Activated T-helper 17 cell treated with anti-CD3 and anti-CD28 coated beads, Interleukin-2, amount 50 U/mL, for 72 hours (primary cell): Measurements from ENCODE around the gene ACOX2. TPM values are rescaled to one million over a fixed set of nuclear protein-coding genes. Genes with fewer than 3 reads are reported as not detected.

Experiments used
- ATAC-seq: fragments of 150-1000 bp; cut with Tn5 transposase; replicated peaks from 2 replicates; pipeline ENCODE4 v1.10.0; 2021; ENCODE audit warnings: mild to moderate bottlenecking, moderate library complexity
- H3K27ac Mint-ChIP-seq: one replicate; pipeline ENCODE4 v1.8.0; 2022; ENCODE audit warnings: mixed read lengths
- H3K27me3 Mint-ChIP-seq: one replicate; pipeline ENCODE4 v1.8.0; 2022; ENCODE audit warnings: mixed read lengths
- H3K36me3 Mint-ChIP-seq: one replicate; pipeline ENCODE4 v1.8.0; 2022; ENCODE audit warnings: low read depth, mild to moderate bottlenecking, mixed read lengths
- H3K4me1 Mint-ChIP-seq: one replicate; pipeline ENCODE4 v1.8.0; 2022; ENCODE audit warnings: mixed read lengths
- H3K4me3 Mint-ChIP-seq: one replicate; pipeline ENCODE4 v1.8.0; 2022; ENCODE audit warnings: mild to moderate bottlenecking, mixed read lengths
- H3K9me3 Mint-ChIP-seq: one replicate; pipeline ENCODE4 v1.8.0; 2022; ENCODE audit warnings: mixed read lengths
- total RNA-seq, 2 donors: library from RNA; stranded (reverse); gene quantifications; one replicate each; pipeline ENCODE4 v1.2.3, GENCODE V29; 2022

ACOX2 gene
- total RNA-seq, 2 donors from 2014 or later = not detected

DNA sequence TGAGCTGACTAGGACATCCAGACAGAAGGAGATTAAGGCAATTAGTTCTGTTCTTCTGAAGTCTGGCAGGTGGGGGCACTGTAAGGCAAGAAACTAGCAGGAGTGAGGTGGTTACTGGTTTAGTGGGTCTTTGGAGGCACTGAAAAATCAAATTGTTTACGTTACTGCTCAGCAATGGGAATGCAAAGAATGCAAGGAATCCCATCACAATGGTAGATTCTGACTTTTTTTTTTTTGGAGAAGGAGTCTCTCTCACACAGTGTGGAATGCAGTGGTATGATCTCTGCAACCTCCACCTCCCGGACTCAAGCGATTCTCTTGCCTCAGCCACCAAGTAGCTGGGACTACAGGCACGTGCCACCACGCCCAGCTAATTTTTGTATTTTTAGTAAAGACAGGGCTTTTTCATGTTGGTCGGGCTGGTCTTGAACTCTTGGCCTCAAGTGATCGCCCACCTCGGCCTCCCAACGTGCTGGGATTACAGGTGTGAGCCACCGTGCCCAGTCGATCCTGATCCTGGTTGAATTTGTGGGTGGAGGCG, 23.9 kb upstream of the ACOX2 start:
- Mint-ChIP-seq H3K9me3 (no peaks in the 10 kb centered on the region), H3K4me1 (no peaks in the 10 kb centered on the region), H3K36me3 (no peaks in the 10 kb centered on the region), H3K27me3 (peaks cover 4% of the 10 kb centered on the region), H3K27ac (no peak overlapping the region), H3K4me3 (no peak overlapping the region)
- ATAC-seq = no peak

DNA sequence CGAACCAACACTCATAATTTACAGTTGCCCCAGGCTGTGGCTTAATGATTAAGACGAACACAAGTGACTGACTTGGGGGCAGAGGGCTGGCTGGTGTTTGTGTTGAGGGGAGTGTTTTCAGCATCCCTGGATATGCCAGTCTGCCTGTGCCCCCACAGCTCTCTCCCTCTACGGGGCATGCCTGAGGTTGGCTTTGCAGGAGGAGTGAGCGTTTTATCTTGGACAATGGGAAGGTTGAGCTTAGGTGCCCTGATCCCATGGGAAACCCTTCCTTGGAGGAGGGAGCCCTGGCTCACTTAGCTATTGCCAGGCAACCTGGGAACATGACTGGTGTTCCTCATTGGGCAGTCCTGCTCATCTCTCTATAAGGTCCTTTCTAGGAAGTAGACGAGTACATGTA, 22.6 kb upstream of the ACOX2 start:
- Mint-ChIP-seq H3K36me3 (no peaks in the 10 kb centered on the region), H3K9me3 (no peaks in the 10 kb centered on the region), H3K27ac (no peak overlapping the region), H3K27me3 (peaks cover 10% of the 10 kb centered on the region), H3K4me3 (no peak overlapping the region), H3K4me1 (no peaks in the 10 kb centered on the region)
- no peak for ATAC-seq

- Mint-ChIP-seq H3K9me3 (no peaks in the 10 kb centered on the region), H3K4me1 (no peaks in the 10 kb centered on the region), H3K27ac (no peak overlapping the region), H3K27me3 (peaks cover 12% of the 10 kb centered on the region), H3K4me3 (no peak overlapping the region), H3K36me3 (no peaks in the 10 kb centered on the region)
- no peak for ATAC-seq
Measured at GRCh38 chr3:58557491-58557890, 20.5 kb upstream of the ACOX2 start.

DNA sequence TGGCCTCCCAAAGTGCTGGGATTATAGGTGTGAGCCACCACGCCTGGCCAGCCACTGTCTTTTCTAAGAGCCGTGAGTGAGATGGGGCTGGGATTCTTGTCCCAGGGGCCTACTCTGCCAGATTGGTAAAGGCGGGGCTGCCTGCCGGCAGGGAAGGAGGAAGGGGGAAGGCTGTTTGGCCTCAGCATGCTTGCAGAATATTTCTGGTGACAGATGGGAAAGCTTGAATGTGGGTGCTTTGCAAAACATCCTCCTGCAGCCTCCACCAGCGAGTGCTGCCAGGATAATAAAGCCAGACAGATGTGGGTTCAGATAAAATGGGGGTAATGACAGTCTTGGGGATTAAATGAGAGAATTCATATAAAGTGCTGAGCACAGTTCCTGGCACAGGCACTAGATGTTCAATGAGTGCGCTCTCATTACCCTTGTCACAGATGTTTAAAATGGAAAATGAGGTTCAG, 19.8 kb upstream of the ACOX2 start:
- H3K9me3 Mint-ChIP-seq = no peaks in the 10 kb centered on the region
- H3K4me1 Mint-ChIP-seq = no peaks in the 10 kb centered on the region
- ATAC-seq = no peak
- no peaks in the 10 kb centered on the region for H3K36me3 Mint-ChIP-seq
- H3K4me3 Mint-ChIP-seq = no peak overlapping the region
- H3K27me3 Mint-ChIP-seq = peaks cover 12% of the 10 kb centered on the region
- H3K27ac Mint-ChIP-seq = no peak overlapping the region

DNA sequence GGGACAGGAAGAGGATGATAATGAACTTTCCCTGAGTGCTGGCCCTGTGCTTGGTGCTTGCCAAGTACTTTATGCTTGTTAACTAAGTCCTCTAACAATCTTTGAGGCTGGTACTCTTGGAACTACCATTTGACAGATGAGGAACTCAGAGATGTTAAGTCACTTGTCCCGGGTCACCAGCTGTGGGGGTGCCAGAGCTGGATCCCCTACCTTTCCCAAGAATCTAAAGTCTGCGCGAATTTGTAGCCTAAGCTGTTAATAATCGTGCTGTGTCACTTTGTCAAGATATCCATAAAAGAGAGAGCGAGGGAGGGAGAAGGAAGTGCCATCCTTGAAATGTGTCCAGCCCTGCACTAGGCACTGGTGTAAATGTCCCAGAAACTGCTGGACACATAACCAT, 19.0 kb upstream of the ACOX2 start:
- H3K36me3 Mint-ChIP-seq = no peaks in the 10 kb centered on the region
- no peak overlapping the region for H3K4me3 Mint-ChIP-seq
- H3K27me3 Mint-ChIP-seq = peaks cover 12% of the 10 kb centered on the region
- H3K9me3 Mint-ChIP-seq = no peaks in the 10 kb centered on the region
- H3K4me1 Mint-ChIP-seq = no peaks in the 10 kb centered on the region
- H3K27ac Mint-ChIP-seq = no peak overlapping the region
- ATAC-seq = no peak

GRCh38 chr3:58555203-58555602, 18.2 kb upstream of the ACOX2 start:
- no peaks in the 10 kb centered on the region for H3K4me1 Mint-ChIP-seq
- no peak overlapping the region for H3K4me3 Mint-ChIP-seq
- no peaks in the 10 kb centered on the region for H3K9me3 Mint-ChIP-seq
- no peak for ATAC-seq
- H3K27me3 Mint-ChIP-seq = peaks cover 12% of the 10 kb centered on the region
- H3K27ac Mint-ChIP-seq = no peak overlapping the region
- no peaks in the 10 kb centered on the region for H3K36me3 Mint-ChIP-seq

DNA sequence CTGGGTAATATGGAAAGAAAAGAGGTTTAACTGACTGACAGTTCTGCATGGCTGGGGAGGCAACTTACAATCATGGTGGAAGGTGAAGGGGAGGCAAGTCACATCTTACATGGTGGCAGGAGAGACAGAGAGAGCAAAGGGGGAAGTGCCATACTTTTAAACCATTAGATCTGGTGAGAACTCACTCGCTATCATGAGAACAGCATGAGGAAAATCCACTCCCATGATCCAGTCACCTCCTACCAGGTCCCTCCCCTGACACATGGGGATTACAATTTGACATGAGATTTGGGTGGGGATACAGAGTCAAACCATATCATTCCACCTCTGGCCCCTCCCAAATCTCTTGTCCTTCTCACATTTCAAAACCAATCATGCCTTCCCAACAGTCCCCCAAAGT, 16.0 kb upstream of the ACOX2 start:
- Mint-ChIP-seq H3K27ac (no peak overlapping the region), H3K36me3 (no peaks in the 10 kb centered on the region), H3K4me3 (no peak overlapping the region), H3K9me3 (no peaks in the 10 kb centered on the region), H3K27me3 (peaks cover 12% of the 10 kb centered on the region), H3K4me1 (no peaks in the 10 kb centered on the region)
- ATAC-seq = no peak

DNA sequence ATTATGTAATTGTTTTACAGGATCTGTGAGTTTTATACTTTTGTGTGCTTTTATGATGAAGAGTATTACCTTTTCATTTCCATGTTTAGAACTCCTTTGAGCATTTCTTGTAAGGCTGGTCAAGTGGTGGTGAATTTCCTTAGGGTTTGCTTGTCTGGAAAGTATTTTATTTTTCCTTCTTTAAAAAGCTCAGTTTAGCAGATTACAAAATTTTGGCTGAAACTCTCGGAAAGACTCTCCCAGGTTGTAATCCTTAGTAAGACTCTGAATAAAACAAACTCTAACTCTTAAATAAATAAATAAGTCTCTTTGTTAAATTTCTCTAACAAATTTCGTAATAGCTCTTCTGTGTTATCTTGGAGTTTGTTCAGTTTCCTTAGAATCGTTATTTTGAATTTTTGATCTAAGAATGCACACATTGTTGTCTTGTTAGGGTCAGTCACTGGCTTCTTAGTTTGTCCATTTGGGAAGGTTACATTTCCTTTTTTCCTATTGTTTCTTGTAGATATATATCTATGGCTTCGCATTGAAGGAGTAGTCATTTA, 14.7 kb upstream of the ACOX2 start:
- Mint-ChIP-seq H3K27ac (no peak overlapping the region), H3K27me3 (peaks cover 15% of the 10 kb centered on the region), H3K9me3 (no peaks in the 10 kb centered on the region)

DNA sequence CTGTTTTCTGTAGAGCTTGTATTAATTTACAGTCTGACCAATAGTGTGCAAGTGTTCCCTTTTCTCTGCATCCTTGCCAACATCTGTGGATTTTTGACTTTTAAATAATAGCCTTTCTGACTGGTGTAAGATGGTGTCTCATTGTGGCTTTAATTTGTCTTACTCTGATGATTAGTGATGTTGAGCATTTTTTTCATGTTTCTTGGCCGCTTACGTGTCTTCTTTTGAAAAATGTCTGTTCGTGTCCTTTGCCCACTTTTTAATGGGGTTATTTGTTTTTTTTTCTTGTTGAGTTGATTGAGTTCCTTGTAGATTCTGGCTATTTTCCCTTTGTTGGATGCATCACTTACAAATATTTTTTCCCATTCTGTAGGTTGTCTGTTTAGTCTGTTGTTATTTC, 7.6 kb upstream of the ACOX2 start:
- Mint-ChIP-seq H3K4me3 (no peak overlapping the region), H3K9me3 (no peaks in the 10 kb centered on the region), H3K36me3 (no peaks in the 10 kb centered on the region), H3K27me3 (peaks cover 3% of the 10 kb centered on the region), H3K27ac (no peak overlapping the region), H3K4me1 (no peaks in the 10 kb centered on the region)
- ATAC-seq = no peak

More for the DNA sequence above, 14.7 kb upstream of the ACOX2 start:
- ATAC-seq = no peak
- no peaks in the 10 kb centered on the region for H3K36me3 Mint-ChIP-seq
- no peak overlapping the region for H3K4me3 Mint-ChIP-seq
- no peaks in the 10 kb centered on the region for H3K4me1 Mint-ChIP-seq

- Mint-ChIP-seq H3K27ac (no peak overlapping the region), H3K27me3 (no peaks in the 10 kb centered on the region), H3K4me1 (no peaks in the 10 kb centered on the region), H3K9me3 (no peaks in the 10 kb centered on the region), H3K36me3 (no peaks in the 10 kb centered on the region), H3K4me3 (no peak overlapping the region)
- no peak for ATAC-seq
Measured at GRCh38 chr3:58540176-58540858, 3.3 kb upstream of the ACOX2 start.

- Mint-ChIP-seq H3K4me3 (no peak overlapping the region), H3K4me1 (no peaks in the 10 kb centered on the region), H3K27ac (no peak overlapping the region), H3K27me3 (no peaks in the 10 kb centered on the region), H3K9me3 (no peaks in the 10 kb centered on the region), H3K36me3 (no peaks in the 10 kb centered on the region)
- no peak for ATAC-seq
Measured at GRCh38 chr3:58539626-58540025, 2.6 kb upstream of the ACOX2 start.

DNA sequence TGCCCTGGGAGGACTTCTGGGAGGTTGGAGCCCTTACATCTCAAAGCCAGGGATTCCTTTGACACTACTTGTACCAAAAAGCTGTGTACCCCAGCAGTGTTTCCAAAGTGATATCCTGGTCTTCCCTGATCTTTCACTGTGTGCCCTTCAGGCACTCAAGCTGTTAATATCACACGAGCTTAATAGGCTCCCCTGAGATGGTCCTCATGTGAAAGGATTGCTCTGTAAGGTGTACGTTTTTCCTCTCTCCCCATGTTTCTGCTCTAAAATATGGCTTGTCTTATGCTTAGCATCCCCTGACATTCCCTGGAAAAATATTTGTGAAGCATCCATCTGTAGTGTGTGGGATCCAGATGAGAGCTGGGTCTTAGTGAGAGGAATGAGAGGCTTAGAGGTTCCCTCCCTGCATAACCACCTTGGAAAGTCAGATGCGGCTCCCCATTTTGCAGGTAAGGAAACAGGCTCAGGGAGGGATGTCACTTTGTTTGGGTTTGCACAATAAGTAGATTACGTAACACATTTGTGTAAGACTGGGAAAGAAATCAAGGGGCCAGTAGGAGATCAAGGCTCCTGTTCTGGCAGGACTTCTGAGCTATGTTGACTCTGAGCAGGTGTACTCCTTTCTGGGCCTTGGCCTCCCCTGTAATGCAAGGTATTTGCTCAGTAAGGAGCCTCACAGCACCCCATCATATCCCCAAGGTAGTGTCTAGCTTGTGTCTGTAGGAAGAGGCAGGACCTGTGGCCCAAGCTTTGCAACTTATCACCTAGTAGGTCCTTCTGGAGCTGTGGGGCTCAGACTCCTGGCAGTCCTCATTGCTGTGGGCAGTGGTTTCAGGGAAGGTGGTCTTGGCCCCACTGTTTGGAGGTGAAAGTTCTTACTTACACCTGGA, 667 bp upstream of the ACOX2 start:
- Mint-ChIP-seq H3K27ac (no peak overlapping the region), H3K27me3 (no peaks in the 10 kb centered on the region), H3K9me3 (no peaks in the 10 kb centered on the region), H3K36me3 (no peaks in the 10 kb centered on the region), H3K4me1 (peaks cover 2% of the 10 kb centered on the region), H3K4me3 (no peak overlapping the region)
- ATAC-seq = no peak

- H3K36me3 Mint-ChIP-seq = no peaks in the 10 kb centered on the region
Measured at GRCh38 chr3:58535531-58536500, 1.2 kb downstream of the ACOX2 start.

More at GRCh38 chr3:58535531-58536500, 1.2 kb downstream of the ACOX2 start:
- ATAC-seq = no peak
- Mint-ChIP-seq H3K4me1 (peaks cover 5% of the 10 kb centered on the region), H3K27me3 (no peaks in the 10 kb centered on the region), H3K9me3 (no peaks in the 10 kb centered on the region), H3K27ac (no peak overlapping the region), H3K4me3 (no peak overlapping the region)
